ENCODE measurements around the gene BACH1. TPM values are rescaled to one million over a fixed set of nuclear protein-coding genes. Genes with fewer than 3 reads are reported as not detected.

BACH1 gene
- polyA plus RNA-seq, 2 donors, result 6.2 to 9.6 TPM

- H3K4me3 ChIP-seq (ENCODE audit: low read depth in 1 of 2, low read length in 2 of 2), result no peak overlapping the region
- H3K27me3 ChIP-seq (ENCODE audit: control insufficient read depth in 1 of 2, insufficient read depth in 2 of 2, low read length in 2 of 2), result no peaks in the 10 kb centered on the region
- H3K27ac ChIP-seq (ENCODE audit: low read depth in 2 of 2, low read length in 1 of 2), result no peak overlapping the region
- no peaks in the 10 kb centered on the region for H3K9me3 ChIP-seq (ENCODE audit: control insufficient read depth in 2 of 2, insufficient read depth in 1 of 2, low read depth in 1 of 2, low read length in 1 of 2)
- H3K36me3 ChIP-seq (ENCODE audit: control insufficient read depth in 2 of 2, insufficient read depth in 2 of 2, low read length in 1 of 2), result peaks cover 0 to 6% of the 10 kb centered on the region in 2 donors
- 97 to 98% methylated on average over 11 of the region's 11 CpGs for WGBS, 2 donors
- H3K4me1 ChIP-seq (ENCODE audit: control insufficient read depth in 2 of 2, insufficient read depth in 2 of 2, low read length in 1 of 2), result peaks cover 2 to 4% of the 10 kb centered on the region in 2 donors
These were observed 22.5 kb downstream of the BACH1 start for GRCh38 chr21:29321217-29321616.

DNA sequence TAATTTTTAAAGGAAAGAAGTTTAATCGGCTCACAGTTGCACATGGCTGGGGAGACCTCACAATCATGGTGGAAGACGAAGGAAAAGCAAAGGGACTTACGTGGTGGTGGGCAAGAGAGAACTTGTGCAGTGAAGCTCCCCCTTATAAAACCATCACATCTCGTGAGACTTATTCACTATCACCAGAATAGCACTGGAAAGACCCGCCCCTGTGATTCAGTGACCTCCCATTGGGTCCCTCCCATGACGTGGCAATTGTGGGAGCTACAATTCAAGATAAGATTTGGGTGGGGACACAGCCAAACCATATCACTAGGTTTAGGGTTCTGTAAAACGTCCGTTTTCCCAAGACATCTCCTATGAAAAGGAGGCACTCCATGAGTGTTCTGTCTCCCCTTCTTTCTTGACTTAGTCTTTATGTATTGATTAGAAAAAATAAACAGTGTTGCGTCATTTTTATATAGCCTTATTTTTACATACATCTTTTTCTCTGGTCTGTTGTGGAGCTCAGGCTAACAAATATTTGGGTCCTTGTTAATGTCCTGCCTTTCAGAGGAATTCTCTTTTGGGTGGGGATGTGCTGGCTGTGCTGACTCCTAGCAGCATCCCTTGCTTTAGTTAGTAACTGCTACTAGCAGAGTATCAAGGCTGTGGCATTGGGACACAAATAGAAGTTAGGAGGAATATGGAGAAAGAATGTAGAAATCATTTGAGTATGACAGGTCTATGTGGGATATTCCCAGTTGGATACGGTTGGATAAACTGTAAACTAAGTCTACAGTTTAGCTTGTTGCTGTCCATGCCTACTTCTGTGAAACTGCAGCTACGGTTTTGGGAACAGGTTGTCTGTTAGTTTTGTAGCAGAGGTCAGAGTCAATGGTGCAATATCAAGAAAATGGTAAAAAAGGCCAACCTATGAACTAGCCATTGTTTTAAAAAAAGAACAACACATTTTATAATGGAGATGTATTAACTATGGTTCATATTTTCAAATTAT is 23.5 kb downstream of the BACH1 start:
- no peak overlapping the region for H3K4me3 ChIP-seq (ENCODE audit: low read depth in 1 of 2, low read length in 2 of 2)
- no peaks in the 10 kb centered on the region for H3K9me3 ChIP-seq (ENCODE audit: control insufficient read depth in 2 of 2, insufficient read depth in 1 of 2, low read depth in 1 of 2, low read length in 1 of 2)
- H3K36me3 ChIP-seq (ENCODE audit: control insufficient read depth in 2 of 2, insufficient read depth in 2 of 2, low read length in 1 of 2), result peaks cover 0 to 9% of the 10 kb centered on the region in 2 donors
- no peaks in the 10 kb centered on the region for H3K27me3 ChIP-seq (ENCODE audit: control insufficient read depth in 1 of 2, insufficient read depth in 2 of 2, low read length in 2 of 2)
- WGBS, 2 donors, result 92 to 93% methylated on average over 11 of the region's 11 CpGs
- peaks cover 2 to 4% of the 10 kb centered on the region in 2 donors for H3K4me1 ChIP-seq (ENCODE audit: control insufficient read depth in 2 of 2, insufficient read depth in 2 of 2, low read length in 1 of 2)
- H3K27ac ChIP-seq (ENCODE audit: low read depth in 2 of 2, low read length in 1 of 2), result no peak overlapping the region

- H3K36me3 ChIP-seq (ENCODE audit: control insufficient read depth in 2 of 2, insufficient read depth in 2 of 2, low read length in 1 of 2), result peaks cover 0 to 11% of the 10 kb centered on the region in 2 donors
- H3K27me3 ChIP-seq (ENCODE audit: control insufficient read depth in 1 of 2, insufficient read depth in 2 of 2, low read length in 2 of 2), result no peaks in the 10 kb centered on the region
- no peaks in the 10 kb centered on the region for H3K9me3 ChIP-seq (ENCODE audit: control insufficient read depth in 2 of 2, insufficient read depth in 1 of 2, low read depth in 1 of 2, low read length in 1 of 2)
- 90 to 93% methylated on average over 6 of the region's 6 CpGs for WGBS, 2 donors
- peaks cover 2 to 3% of the 10 kb centered on the region in 2 donors for H3K4me1 ChIP-seq (ENCODE audit: control insufficient read depth in 2 of 2, insufficient read depth in 2 of 2, low read length in 1 of 2)
- H3K4me3 ChIP-seq (ENCODE audit: low read depth in 1 of 2, low read length in 2 of 2), result no peak overlapping the region
- no peak overlapping the region for H3K27ac ChIP-seq (ENCODE audit: low read depth in 2 of 2, low read length in 1 of 2)
These were observed 24.5 kb downstream of the BACH1 start for GRCh38 chr21:29323189-29323588.

DNA sequence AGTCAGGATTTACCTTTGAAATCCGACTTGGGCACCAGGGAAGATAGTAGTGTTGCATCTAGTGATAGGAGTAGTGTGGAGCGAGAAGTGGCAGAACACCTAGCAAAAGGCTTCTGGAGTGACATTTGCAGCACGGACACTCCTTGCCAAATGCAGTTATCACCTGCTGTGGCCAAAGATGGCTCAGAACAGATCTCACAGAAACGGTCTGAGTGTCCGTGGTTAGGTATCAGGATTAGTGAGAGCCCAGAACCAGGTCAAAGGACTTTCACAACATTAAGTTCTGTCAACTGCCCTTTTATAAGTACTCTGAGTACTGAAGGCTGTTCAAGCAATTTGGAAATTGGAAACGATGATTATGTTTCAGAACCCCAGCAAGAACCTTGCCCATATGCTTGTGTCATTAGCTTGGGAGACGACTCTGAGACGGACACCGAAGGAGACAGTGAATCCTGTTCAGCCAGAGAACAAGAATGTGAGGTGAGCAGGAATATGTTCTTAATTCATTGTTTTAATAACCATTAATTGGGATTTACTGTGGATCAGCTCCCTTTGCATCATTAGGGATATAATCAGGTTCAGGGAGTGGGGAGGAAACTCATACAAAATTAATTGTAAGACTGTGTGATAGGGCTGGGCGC is 28.3 kb downstream of the BACH1 start:
- H3K4me3 ChIP-seq (ENCODE audit: low read depth in 1 of 2, low read length in 2 of 2), result no peak overlapping the region
- no peaks in the 10 kb centered on the region for H3K4me1 ChIP-seq (ENCODE audit: control insufficient read depth in 2 of 2, insufficient read depth in 2 of 2, low read length in 1 of 2)
- no peaks in the 10 kb centered on the region for H3K27me3 ChIP-seq (ENCODE audit: control insufficient read depth in 1 of 2, insufficient read depth in 2 of 2, low read length in 2 of 2)
- 95% methylated on average over 10 of the region's 10 CpGs for WGBS, 2 donors
- H3K27ac ChIP-seq (ENCODE audit: low read depth in 2 of 2, low read length in 1 of 2), result no peak overlapping the region
- H3K9me3 ChIP-seq (ENCODE audit: control insufficient read depth in 2 of 2, insufficient read depth in 1 of 2, low read depth in 1 of 2, low read length in 1 of 2), result no peaks in the 10 kb centered on the region
- H3K36me3 ChIP-seq (ENCODE audit: control insufficient read depth in 2 of 2, insufficient read depth in 2 of 2, low read length in 1 of 2), result peaks cover 0 to 11% of the 10 kb centered on the region in 2 donors

DNA sequence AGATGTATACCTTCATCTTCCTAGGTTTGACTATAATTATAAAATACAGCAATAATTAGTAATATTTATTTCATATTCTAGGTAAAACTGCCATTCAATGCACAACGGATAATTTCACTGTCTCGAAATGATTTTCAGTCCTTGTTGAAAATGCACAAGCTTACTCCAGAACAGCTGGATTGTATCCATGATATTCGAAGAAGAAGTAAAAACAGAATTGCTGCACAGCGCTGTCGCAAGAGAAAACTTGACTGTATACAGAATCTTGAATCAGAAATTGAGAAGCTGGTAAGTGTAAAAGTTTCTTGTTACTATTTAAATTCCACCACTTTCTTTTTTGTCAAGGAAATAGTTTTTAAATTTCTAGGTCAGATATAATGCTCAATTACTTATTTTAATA is 30.7 kb downstream of the BACH1 start:
- H3K36me3 ChIP-seq (ENCODE audit: control insufficient read depth in 2 of 2, insufficient read depth in 2 of 2, low read length in 1 of 2), result peaks cover 0 to 5% of the 10 kb centered on the region in 2 donors
- 79 to 80% methylated on average over 5 of the region's 5 CpGs for WGBS, 2 donors

GRCh38 chr21:29330797-29331196 is 32.1 kb downstream of the BACH1 start:
- H3K27me3 ChIP-seq (ENCODE audit: control insufficient read depth in 1 of 2, insufficient read depth in 2 of 2, low read length in 2 of 2), result no peaks in the 10 kb centered on the region
- peaks cover 0 to 5% of the 10 kb centered on the region in 2 donors for H3K36me3 ChIP-seq (ENCODE audit: control insufficient read depth in 2 of 2, insufficient read depth in 2 of 2, low read length in 1 of 2)
- H3K4me3 ChIP-seq (ENCODE audit: low read depth in 1 of 2, low read length in 2 of 2), result no peak overlapping the region
- H3K9me3 ChIP-seq (ENCODE audit: control insufficient read depth in 2 of 2, insufficient read depth in 1 of 2, low read depth in 1 of 2, low read length in 1 of 2), result no peaks in the 10 kb centered on the region
- 76 to 86% methylated on average over 1 of the region's 1 CpG for WGBS, 2 donors
- no peaks in the 10 kb centered on the region for H3K4me1 ChIP-seq (ENCODE audit: control insufficient read depth in 2 of 2, insufficient read depth in 2 of 2, low read length in 1 of 2)
- no peak overlapping the region for H3K27ac ChIP-seq (ENCODE audit: low read depth in 2 of 2, low read length in 1 of 2)

More for the DNA sequence above, 30.7 kb downstream of the BACH1 start:
- H3K27me3 ChIP-seq (ENCODE audit: control insufficient read depth in 1 of 2, insufficient read depth in 2 of 2, low read length in 2 of 2), result no peaks in the 10 kb centered on the region
- H3K4me3 ChIP-seq (ENCODE audit: low read depth in 1 of 2, low read length in 2 of 2), result no peak overlapping the region
- H3K9me3 ChIP-seq (ENCODE audit: control insufficient read depth in 2 of 2, insufficient read depth in 1 of 2, low read depth in 1 of 2, low read length in 1 of 2), result no peaks in the 10 kb centered on the region
- no peaks in the 10 kb centered on the region for H3K4me1 ChIP-seq (ENCODE audit: control insufficient read depth in 2 of 2, insufficient read depth in 2 of 2, low read length in 1 of 2)
- H3K27ac ChIP-seq (ENCODE audit: low read depth in 2 of 2, low read length in 1 of 2), result no peak overlapping the region

- Histone ChIP-seq H3K4me3 (ENCODE audit: low read depth in 1 of 2, low read length in 2 of 2) (no peak overlapping the region), H3K9me3 (ENCODE audit: control insufficient read depth in 2 of 2, insufficient read depth in 1 of 2, low read depth in 1 of 2, low read length in 1 of 2) (no peaks in the 10 kb centered on the region), H3K36me3 (ENCODE audit: control insufficient read depth in 2 of 2, insufficient read depth in 2 of 2, low read length in 1 of 2) (no peaks in the 10 kb centered on the region), H3K27ac (ENCODE audit: low read depth in 2 of 2, low read length in 1 of 2) (no peak overlapping the region), H3K27me3 (ENCODE audit: control insufficient read depth in 1 of 2, insufficient read depth in 2 of 2, low read length in 2 of 2) (no peaks in the 10 kb centered on the region), H3K4me1 (ENCODE audit: control insufficient read depth in 2 of 2, insufficient read depth in 2 of 2, low read length in 1 of 2) (no peaks in the 10 kb centered on the region)
- 83 to 84% methylated on average over 10 of the region's 10 CpGs for WGBS, 2 donors
These were observed 34.0 kb downstream of the BACH1 start for GRCh38 chr21:29332461-29333362.

DNA sequence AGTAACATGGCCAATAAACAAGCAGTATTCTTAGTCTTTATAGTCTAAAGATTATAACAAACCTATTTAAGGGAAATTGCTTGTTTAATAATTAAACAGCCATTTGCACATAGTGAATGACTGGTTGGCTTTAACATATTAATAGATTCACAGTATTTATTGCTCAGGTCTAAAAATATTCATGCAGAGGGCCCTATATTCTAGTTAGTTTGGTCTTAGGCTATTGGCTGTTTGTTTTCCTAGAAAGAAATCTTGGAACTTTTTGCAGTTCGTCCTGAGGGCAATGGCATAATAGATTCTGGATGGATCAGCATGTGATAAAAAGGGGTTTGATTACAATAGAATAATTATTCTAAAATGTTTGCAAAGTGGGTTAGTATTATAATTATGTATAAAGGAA is 34.7 kb downstream of the BACH1 start:
- Histone ChIP-seq H3K27ac (ENCODE audit: low read depth in 2 of 2, low read length in 1 of 2) (no peak overlapping the region), H3K36me3 (ENCODE audit: control insufficient read depth in 2 of 2, insufficient read depth in 2 of 2, low read length in 1 of 2) (no peaks in the 10 kb centered on the region)
- WGBS, 2 donors, result 64 to 73% methylated on average over 1 of the region's 1 CpG

More for the DNA sequence above, 34.7 kb downstream of the BACH1 start:
- Histone ChIP-seq H3K27me3 (ENCODE audit: control insufficient read depth in 1 of 2, insufficient read depth in 2 of 2, low read length in 2 of 2) (no peaks in the 10 kb centered on the region), H3K4me3 (ENCODE audit: low read depth in 1 of 2, low read length in 2 of 2) (no peak overlapping the region), H3K4me1 (ENCODE audit: control insufficient read depth in 2 of 2, insufficient read depth in 2 of 2, low read length in 1 of 2) (no peaks in the 10 kb centered on the region), H3K9me3 (ENCODE audit: control insufficient read depth in 2 of 2, insufficient read depth in 1 of 2, low read depth in 1 of 2, low read length in 1 of 2) (no peaks in the 10 kb centered on the region)
